MM.1S (cell line): ENCODE measurements around the gene DTYMK.

Experiments
- CTCF ChIP-seq: fragments of 300-600 bp; sonication (generic); IDR thresholded peaks from 2 replicates; pipeline ENCODE4 v1.5.1; 2016; ENCODE audit warnings: antibody characterized with exemption, low read length, mixed read lengths
- EZH2 ChIP-seq: fragments of 300-600 bp; sonication (generic); optimal IDR thresholded peaks from 2 replicates; pipeline ENCODE3; 2017; ENCODE audit warnings: low read depth, mild to moderate bottlenecking, antibody characterized with exemption, low read length, mixed read lengths

GRCh38 chr2:241637018-241637794 lies 49.4 kb downstream of the DTYMK start, which contains the start of the genes ATG4B and THAP4:
- TF ChIP-seq CTCF (no peak), EZH2 (no peak)
